OCI-LY7 (cell line): Measurements from ENCODE around the gene IQCE. TPM values are rescaled to one million over a fixed set of nuclear protein-coding genes. Genes with fewer than 3 reads are reported as not detected.

Experiments
- BruUV-seq: library from RNA; stranded (reverse); fragments of 400-500 nt; replicated peaks from 2 replicates; lab custom pipeline; 2021; lab: Mats Ljungman, UMichigan
- CTCF ChIA-PET: fragments of 300-600 bp; sonication (Branson Sonifier 250); formaldehyde crosslinking; loops from one replicate; lab custom pipeline; 2022; ENCODE audit warnings: antibody characterized with exemption; ENCODE audit not compliant: unreplicated experiment; lab: Charles Lee
- POLR2A ChIA-PET: fragments of 300-600 bp; sonication (Branson Sonifier 250); formaldehyde crosslinking; loops from one replicate; lab custom pipeline; 2022; ENCODE audit warnings: antibody characterized with exemption; lab: Charles Lee
- DNase-seq: peaks from one replicate; pipeline ENCODE4 v3.0.0-alpha.2; 2015; ENCODE audit warnings: low spot score
- H2AFZ ChIP-seq: fragments of 200-600 bp; sonication (generic), shearing (Covaris generic); 2 replicates; pipeline ENCODE4 v1.6.1; 2014; ENCODE audit warnings: mild to moderate bottlenecking, antibody characterized with exemption, low read length, moderate library complexity
- H3K27ac ChIP-seq: fragments of 200-600 bp; sonication (generic); 2 replicates; pipeline ENCODE4 v1.5.1; 2014; ENCODE audit warnings: mixed run types, low read depth, mild to moderate bottlenecking, moderate library complexity, low read length, inconsistent platforms; ENCODE audit not compliant: poor library complexity, severe bottlenecking
- H3K36me3 ChIP-seq: fragments of 200-600 bp; sonication (generic); 2 replicates; pipeline ENCODE4 v1.6.1; 2014; ENCODE audit warnings: mild to moderate bottlenecking, antibody characterized with exemption, low read length, moderate library complexity, mixed read lengths; ENCODE audit not compliant: insufficient read depth
- H3K4me1 ChIP-seq: fragments of 200-600 bp; sonication (generic); 2 replicates; pipeline ENCODE4 v1.5.1; 2014; ENCODE audit warnings: mild to moderate bottlenecking, low read length; ENCODE audit not compliant: insufficient read depth, poor library complexity, severe bottlenecking
- H3K4me2 ChIP-seq: fragments of 200-600 bp; sonication (generic); 2 replicates; pipeline ENCODE4 v1.6.1; 2014; ENCODE audit warnings: mild to moderate bottlenecking, low read length
- H3K4me3 ChIP-seq: fragments of 200-600 bp; sonication (generic); 2 replicates; pipeline ENCODE4 v1.5.1; 2014; ENCODE audit warnings: mild to moderate bottlenecking, low read depth, low read length; ENCODE audit not compliant: poor library complexity, severe bottlenecking
- H3K79me2 ChIP-seq: fragments of 200-600 bp; sonication (generic); 2 replicates; pipeline ENCODE4 v1.6.1; 2016; ENCODE audit warnings: low read depth, mild to moderate bottlenecking, low read length, moderate library complexity, mixed read lengths; ENCODE audit not compliant: insufficient read depth
- H3K9me2 ChIP-seq: fragments of 200-600 bp; sonication (generic); 2 replicates; pipeline ENCODE4 v1.6.1; 2016; ENCODE audit warnings: mild to moderate bottlenecking, low read length, mixed read lengths; ENCODE audit not compliant: insufficient read depth
- H3K9me3 ChIP-seq: fragments of 200-600 bp; sonication (generic); 2 replicates; pipeline ENCODE4 v1.6.1; 2014; ENCODE audit warnings: mild to moderate bottlenecking, mixed run types, low read length, mixed read lengths
- H4K20me1 ChIP-seq: fragments of 200-600 bp; sonication (generic); 2 replicates; pipeline ENCODE4 v1.6.1; 2014; ENCODE audit warnings: mild to moderate bottlenecking, antibody characterized with exemption, low read length, moderate library complexity, mixed read lengths; ENCODE audit not compliant: insufficient read depth
- EZH2phosphoT487 ChIP-seq: fragments of 200-600 bp; sonication (generic); IDR thresholded peaks from 2 replicates; pipeline ENCODE4 v1.6.1; 2018; ENCODE audit warnings: low read depth, borderline replicate concordance, mild to moderate bottlenecking, mixed run types, antibody characterized with exemption, low read length, moderate library complexity, mixed read lengths
- intact Hi-C: fragments of 100-400 bp; cut with micrococcal nuclease; formaldehyde crosslinking; loops from one replicate; pipeline ENCODE4 v1.10.0; 2022; ENCODE audit not compliant: unreplicated experiment
- total RNA-seq, 2 experiments: library from RNA; depleted of rRNA in 1 of 2; stranded (reverse); fragments of >200 nt in 1 of 2; shearing (Covaris generic) in 1 of 2; gene quantifications; 2 replicates each; pipeline ENCODE4 v1.2.3, GENCODE V29; 2014 to 2022
- TF ChIP-seq, protein P1 (sequence below): fragments of 200-600 bp; sonication (generic); conservative IDR thresholded peaks from 2 replicates; pipeline ENCODE4 v1.5.1; 2014; ENCODE audit warnings: mild to moderate bottlenecking, antibody characterized with exemption, low read length, moderate library complexity, mixed read lengths

The IQCE gene
- total RNA-seq, 2 experiments from 2014 or later: 6.2 to 6.6 TPM

DNA sequence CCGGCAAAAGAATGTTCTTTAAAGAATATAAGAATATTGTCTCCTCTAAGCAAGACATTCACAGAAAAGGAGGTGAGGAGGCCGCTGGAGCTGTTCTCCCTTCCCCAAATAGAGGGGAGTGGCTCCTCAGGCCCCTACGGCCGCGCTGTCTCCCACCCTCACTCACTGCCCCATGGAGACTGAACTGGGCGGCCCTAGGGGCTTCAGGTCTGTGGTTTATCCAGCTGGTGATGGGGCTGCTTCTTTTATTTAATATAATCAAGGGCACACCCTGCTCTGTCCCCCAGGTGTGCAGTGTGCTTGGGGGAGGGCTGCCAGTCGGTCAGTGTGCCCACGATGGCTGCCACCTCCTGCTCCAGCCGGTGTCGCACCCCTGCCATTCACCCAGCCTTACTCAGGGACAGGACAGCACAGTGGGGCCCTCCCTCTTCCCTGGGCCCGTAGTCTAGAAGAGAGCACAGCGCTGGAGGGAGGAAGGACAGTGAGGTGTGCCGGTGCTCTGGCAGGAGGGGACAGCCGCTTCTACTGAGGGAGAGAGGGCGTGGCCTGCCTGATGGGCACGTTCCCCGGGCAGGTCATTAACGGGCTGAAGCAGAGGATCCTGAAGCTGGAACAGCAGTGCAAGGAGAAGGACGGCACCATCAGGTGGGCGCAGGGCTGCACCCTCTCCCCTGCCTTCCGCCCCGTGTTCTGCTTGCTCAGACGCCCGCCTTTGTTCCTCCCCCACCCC, 23.4 kb downstream of the IQCE start:
- no peak overlapping the region for H2AFZ ChIP-seq
- H3K79me2 ChIP-seq: no peaks in the 10 kb centered on the region
- H3K27ac ChIP-seq: no peak overlapping the region
- no peak for TF ChIP-seq EZH2phosphoT487
- BruUV-seq: no TSS peak
- no peaks in the 10 kb centered on the region for H3K9me2 ChIP-seq
- H3K4me2 ChIP-seq: no peak overlapping the region
- intact Hi-C loops: no loop called here
- POLR2A ChIA-PET: no interaction called here
- H3K4me1 ChIP-seq: peaks cover 6% of the 10 kb centered on the region
- no peak overlapping the region for H3K4me3 ChIP-seq
- CTCF ChIA-PET: no interaction called here
- H3K9me3 ChIP-seq: no peaks in the 10 kb centered on the region
- H3K36me3 ChIP-seq: no peaks in the 10 kb centered on the region
- no peak for DNase-seq
- H4K20me1 ChIP-seq: no peaks in the 10 kb centered on the region

DNA sequence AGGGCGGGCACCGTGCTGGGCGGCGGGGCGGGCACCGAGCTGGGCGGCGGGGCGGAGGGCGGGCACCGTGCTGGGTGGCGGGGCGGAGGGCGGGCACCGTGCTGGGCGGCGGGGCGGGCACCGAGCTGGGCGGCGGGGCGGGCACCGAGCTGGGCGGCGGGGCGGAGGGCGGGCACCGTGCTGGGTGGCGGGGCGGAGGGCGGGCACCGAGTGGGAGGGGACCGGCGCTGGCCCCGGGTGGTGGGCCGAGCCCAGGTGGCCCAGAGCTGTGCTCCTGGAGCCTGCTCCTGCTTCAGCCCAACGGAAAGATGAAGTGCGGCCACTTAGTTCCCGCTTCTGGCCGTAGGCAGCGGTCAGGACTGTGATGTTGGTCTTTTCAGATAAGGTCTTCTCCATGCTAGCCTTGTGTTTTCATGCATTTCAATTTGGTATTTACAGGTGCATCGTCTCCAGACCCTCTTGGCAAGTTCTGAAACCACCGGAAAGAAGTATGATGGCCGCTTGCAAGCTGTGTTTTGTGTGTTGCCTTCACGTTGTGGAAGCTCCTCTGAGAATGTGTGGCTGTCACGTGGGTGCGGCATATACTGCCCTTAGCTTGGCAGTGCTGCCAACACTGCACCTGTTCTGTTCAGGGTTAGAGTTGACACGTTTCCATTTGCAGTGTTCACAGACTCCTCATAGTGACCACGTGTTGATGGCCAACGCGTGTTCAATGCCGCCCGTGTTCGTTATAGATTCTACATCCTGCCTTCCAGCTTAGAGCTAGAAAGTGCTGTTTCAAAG, 25.2 kb downstream of the IQCE start:
- H3K4me2 ChIP-seq: no peak overlapping the region
- no peak overlapping the region for H3K4me3 ChIP-seq
- H3K4me1 ChIP-seq: peaks cover 6% of the 10 kb centered on the region
- no peak for DNase-seq
- H3K36me3 ChIP-seq: no peaks in the 10 kb centered on the region
- no peak for TF ChIP-seq EZH2phosphoT487
- TF ChIP-seq, protein P1, sequence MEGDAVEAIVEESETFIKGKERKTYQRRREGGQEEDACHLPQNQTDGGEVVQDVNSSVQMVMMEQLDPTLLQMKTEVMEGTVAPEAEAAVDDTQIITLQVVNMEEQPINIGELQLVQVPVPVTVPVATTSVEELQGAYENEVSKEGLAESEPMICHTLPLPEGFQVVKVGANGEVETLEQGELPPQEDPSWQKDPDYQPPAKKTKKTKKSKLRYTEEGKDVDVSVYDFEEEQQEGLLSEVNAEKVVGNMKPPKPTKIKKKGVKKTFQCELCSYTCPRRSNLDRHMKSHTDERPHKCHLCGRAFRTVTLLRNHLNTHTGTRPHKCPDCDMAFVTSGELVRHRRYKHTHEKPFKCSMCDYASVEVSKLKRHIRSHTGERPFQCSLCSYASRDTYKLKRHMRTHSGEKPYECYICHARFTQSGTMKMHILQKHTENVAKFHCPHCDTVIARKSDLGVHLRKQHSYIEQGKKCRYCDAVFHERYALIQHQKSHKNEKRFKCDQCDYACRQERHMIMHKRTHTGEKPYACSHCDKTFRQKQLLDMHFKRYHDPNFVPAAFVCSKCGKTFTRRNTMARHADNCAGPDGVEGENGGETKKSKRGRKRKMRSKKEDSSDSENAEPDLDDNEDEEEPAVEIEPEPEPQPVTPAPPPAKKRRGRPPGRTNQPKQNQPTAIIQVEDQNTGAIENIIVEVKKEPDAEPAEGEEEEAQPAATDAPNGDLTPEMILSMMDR: no peak
- intact Hi-C loops: no loop called here
- no peaks in the 10 kb centered on the region for H3K9me2 ChIP-seq
- BruUV-seq: no TSS peak
- no peaks in the 10 kb centered on the region for H3K9me3 ChIP-seq
- no peaks in the 10 kb centered on the region for H4K20me1 ChIP-seq
- POLR2A ChIA-PET: interaction anchor here (0.5 kb wide), 2 partner anchors 126 to 633 kb away, joined by 3 to 7 read pairs; no protein-coding TSS in a partner anchor
- no peak overlapping the region for H2AFZ ChIP-seq
- CTCF ChIA-PET: interaction anchor here (0.6 kb wide), 1 partner anchor 29 kb away, joined by 3 read pairs; no protein-coding TSS in a partner anchor
- H3K79me2 ChIP-seq: no peaks in the 10 kb centered on the region
- no peak overlapping the region for H3K27ac ChIP-seq

DNA sequence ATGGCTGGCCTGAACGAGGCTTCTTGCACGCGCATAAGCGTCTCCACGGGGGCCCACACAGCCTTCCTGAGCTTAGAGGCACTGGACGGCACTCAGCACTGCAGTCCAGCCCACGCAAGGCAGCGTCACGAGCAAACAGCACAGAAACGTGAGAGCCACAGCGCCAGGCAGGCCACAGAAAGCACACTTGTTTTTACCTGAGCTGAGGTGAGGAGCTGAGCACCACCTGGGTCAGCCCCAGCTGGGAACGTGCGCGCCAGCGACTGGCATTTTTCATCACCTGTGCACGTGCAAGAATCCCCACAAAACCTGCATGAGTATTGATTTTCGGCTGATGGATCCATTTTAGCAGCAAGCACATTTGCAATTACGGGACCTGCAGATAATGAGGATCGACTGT, 26.7 kb downstream of the IQCE start:
- no peak for DNase-seq
- Histone ChIP-seq H3K9me3 (no peaks in the 10 kb centered on the region), H3K4me2 (no peak overlapping the region), H3K4me3 (no peak overlapping the region), H4K20me1 (no peaks in the 10 kb centered on the region), H3K4me1 (peaks cover 5% of the 10 kb centered on the region), H3K36me3 (no peaks in the 10 kb centered on the region), H3K27ac (no peak overlapping the region), H3K9me2 (no peaks in the 10 kb centered on the region), H2AFZ (no peak overlapping the region), H3K79me2 (no peaks in the 10 kb centered on the region)
- no TSS peak for BruUV-seq
- no peak for TF ChIP-seq EZH2phosphoT487
- TF ChIP-seq, protein P1: no peak
- intact Hi-C loops: no loop called here
- ChIA-PET POLR2A (no interaction called here), CTCF (no interaction called here)
